Ectodermal cell (in vitro differentiated cells): ENCODE data around the gene ZNF331.

Experiments
- H3K27ac ChIP-seq: 2 replicates; pipeline ENCODE4 v1.7.0; 2013; ENCODE audit warnings: mild to moderate bottlenecking, low read depth, low read length; ENCODE audit not compliant: insufficient read depth, poor library complexity, severe bottlenecking
- H3K27me3 ChIP-seq: 2 replicates; pipeline ENCODE4 v1.7.0; 2013; ENCODE audit warnings: mild to moderate bottlenecking, low read length; ENCODE audit not compliant: insufficient read depth, control insufficient read depth, poor library complexity, severe bottlenecking
- H3K36me3 ChIP-seq: one replicate; pipeline ENCODE4 v1.7.0; 2013; ENCODE audit warnings: low read length; ENCODE audit not compliant: control insufficient read depth, insufficient read depth
- H3K4me1 ChIP-seq: one replicate; pipeline ENCODE4 v1.7.0; 2013; ENCODE audit warnings: low read length; ENCODE audit not compliant: control insufficient read depth, insufficient read depth
- H3K4me3 ChIP-seq: 2 replicates; pipeline ENCODE4 v1.7.0; 2013; ENCODE audit warnings: low read depth, low read length, control low read depth; ENCODE audit not compliant: insufficient read depth
- H3K9me3 ChIP-seq: 2 replicates; pipeline ENCODE4 v1.7.0; 2013; ENCODE audit warnings: mild to moderate bottlenecking, low read length, moderate library complexity; ENCODE audit not compliant: control insufficient read depth
- WGBS, 2 experiments: methylation state at CpG; one replicate each; pipeline ENCODE4 v1.1.7; 2013; ENCODE audit warnings: missing lambda C conversion rate in 2 of 2; 5-methylcytosine and 5-hydroxymethylcytosine counted together

The ZNF331 gene

GRCh38 chr19:53540091-53540490 lies 2.1 kb downstream of the ZNF331 start:
- WGBS, 2 experiments: 60 to 61% methylated on average over 4 of the region's 4 CpGs
- no peak overlapping the region for H3K4me3 ChIP-seq
- no peak overlapping the region for H3K27ac ChIP-seq
- no peaks in the 10 kb centered on the region for H3K4me1 ChIP-seq
- no peaks in the 10 kb centered on the region for H3K9me3 ChIP-seq
- H3K36me3 ChIP-seq: no peaks in the 10 kb centered on the region
- no peaks in the 10 kb centered on the region for H3K27me3 ChIP-seq

- no peaks in the 10 kb centered on the region for H3K9me3 ChIP-seq
- no peaks in the 10 kb centered on the region for H3K27me3 ChIP-seq
- H3K4me3 ChIP-seq: no peak overlapping the region
- H3K4me1 ChIP-seq: no peaks in the 10 kb centered on the region
- H3K27ac ChIP-seq: no peak overlapping the region
- no peaks in the 10 kb centered on the region for H3K36me3 ChIP-seq
- no CpG with 5 or more reads among the region's 1 CpG for WGBS, 2 experiments
Observed at GRCh38 chr19:53541971-53542370, 4.0 kb downstream of the ZNF331 start.

- Histone ChIP-seq H3K27ac (no peak overlapping the region), H3K27me3 (no peaks in the 10 kb centered on the region)
- 95% methylated on average over 25 of the region's 25 CpGs for WGBS, 2 experiments
Observed at GRCh38 chr19:53545271-53546065, 7.5 kb downstream of the ZNF331 start.

GRCh38 chr19:53546758-53547513 lies 9.0 kb downstream of the ZNF331 start:
- Histone ChIP-seq H3K4me3 (no peak overlapping the region), H3K4me1 (no peaks in the 10 kb centered on the region), H3K9me3 (no peaks in the 10 kb centered on the region), H3K27me3 (no peaks in the 10 kb centered on the region), H3K27ac (no peak overlapping the region), H3K36me3 (no peaks in the 10 kb centered on the region)
- 93 to 97% methylated on average over 7 of the region's 7 CpGs for WGBS, 2 experiments

More at GRCh38 chr19:53545271-53546065, 7.5 kb downstream of the ZNF331 start:
- no peaks in the 10 kb centered on the region for H3K9me3 ChIP-seq
- no peaks in the 10 kb centered on the region for H3K4me1 ChIP-seq
- no peaks in the 10 kb centered on the region for H3K36me3 ChIP-seq
- H3K4me3 ChIP-seq: no peak overlapping the region

GRCh38 chr19:53549340-53549739 lies 11.4 kb downstream of the ZNF331 start:
- no peak overlapping the region for H3K27ac ChIP-seq
- no peaks in the 10 kb centered on the region for H3K36me3 ChIP-seq
- H3K4me1 ChIP-seq: no peaks in the 10 kb centered on the region
- H3K9me3 ChIP-seq: no peaks in the 10 kb centered on the region
- WGBS, 2 experiments: 52 to 79% methylated on average over 2 to 3 of the region's 3 CpGs
- no peak overlapping the region for H3K4me3 ChIP-seq
- no peaks in the 10 kb centered on the region for H3K27me3 ChIP-seq

- Histone ChIP-seq H3K27ac (no peak overlapping the region), H3K4me1 (no peaks in the 10 kb centered on the region), H3K36me3 (no peaks in the 10 kb centered on the region), H3K27me3 (no peaks in the 10 kb centered on the region), H3K4me3 (no peak overlapping the region), H3K9me3 (no peaks in the 10 kb centered on the region)
- 92 to 94% methylated on average over 6 of the region's 6 CpGs for WGBS, 2 experiments
Observed at GRCh38 chr19:53552001-53552721, 14.2 kb downstream of the ZNF331 start.

- Histone ChIP-seq H3K9me3 (no peaks in the 10 kb centered on the region), H3K27ac (no peak overlapping the region), H3K36me3 (no peaks in the 10 kb centered on the region), H3K27me3 (no peaks in the 10 kb centered on the region), H3K4me1 (no peaks in the 10 kb centered on the region), H3K4me3 (no peak overlapping the region)
- WGBS, 2 experiments: 87 to 100% methylated on average over 1 to 2 of the region's 2 CpGs
Observed at GRCh38 chr19:53553156-53553555, 15.2 kb downstream of the ZNF331 start.

GRCh38 chr19:53553865-53554791 lies 16.2 kb downstream of the ZNF331 start:
- Histone ChIP-seq H3K27me3 (no peaks in the 10 kb centered on the region), H3K4me1 (no peaks in the 10 kb centered on the region), H3K36me3 (peaks cover 6% of the 10 kb centered on the region), H3K27ac (no peak overlapping the region), H3K4me3 (peak overlapping the region; percentile 40), H3K9me3 (no peaks in the 10 kb centered on the region)
- WGBS, 2 experiments: 57 to 61% methylated on average over 77 of the region's 77 CpGs

GRCh38 chr19:53554804-53555203 lies 16.9 kb downstream of the ZNF331 start:
- H3K27ac ChIP-seq: no peak overlapping the region
- 67 to 77% methylated on average over 24 of the region's 24 CpGs for WGBS, 2 experiments

More at GRCh38 chr19:53554804-53555203, 16.9 kb downstream of the ZNF331 start:
- H3K27me3 ChIP-seq: no peaks in the 10 kb centered on the region
- H3K36me3 ChIP-seq: peaks cover 9% of the 10 kb centered on the region
- H3K4me1 ChIP-seq: no peaks in the 10 kb centered on the region
- H3K4me3 ChIP-seq: peak overlapping the region; percentile 40
- no peaks in the 10 kb centered on the region for H3K9me3 ChIP-seq
